HG03571 (cell line): ENCODE measurements around the gene MRPS22.
"Not testable (repeated sequence)": the region's sequence is repeated elsewhere in the genome, so short reads cannot be mapped to it uniquely, and the experiment has no call there.

Experiments
- ATAC-seq: cut with Tn5 transposase; IDR thresholded peaks from one replicate; pipeline ENCODE4 v1.9.1; 2021; ENCODE audit not compliant: unreplicated experiment

MRPS22 gene

DNA sequence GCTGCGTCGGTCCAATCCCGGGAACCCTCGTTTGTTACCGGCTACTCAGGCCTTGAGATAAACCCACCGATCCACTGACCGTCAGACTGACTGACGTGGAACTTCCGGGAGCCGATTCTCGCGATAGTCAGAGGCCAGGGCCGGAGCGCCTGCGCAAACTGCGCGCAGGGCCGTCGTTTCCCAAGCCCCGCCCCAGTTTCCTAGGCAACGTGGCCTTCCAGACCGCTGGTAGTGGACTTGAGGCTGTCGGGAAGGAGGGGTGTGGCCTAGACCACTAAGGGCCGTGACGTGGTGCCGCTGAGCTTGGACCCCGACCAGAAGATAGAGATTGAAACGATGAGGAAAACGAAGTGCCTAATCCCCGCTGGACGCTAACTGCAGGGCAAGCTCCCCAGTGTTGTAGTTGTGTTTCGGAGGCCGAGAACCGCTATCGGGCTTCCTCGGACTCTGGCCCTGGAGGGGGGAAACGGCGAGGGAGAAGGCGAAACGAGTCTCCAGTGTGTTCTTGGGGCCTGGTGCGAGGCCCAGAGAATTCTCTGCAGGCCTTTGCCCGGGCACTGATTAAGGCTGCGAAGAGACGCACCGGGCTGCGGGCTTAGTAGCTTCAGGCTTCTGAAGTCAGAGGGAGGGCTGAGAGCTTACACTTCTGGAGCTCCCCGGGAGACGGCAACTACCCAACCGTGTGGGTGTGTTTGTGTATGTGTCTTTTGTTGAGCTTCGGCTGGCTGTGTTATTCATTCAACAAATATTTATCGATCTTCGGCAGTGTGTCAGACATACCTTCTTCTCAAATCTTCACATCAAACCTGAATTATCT is 45.9 kb downstream of the MRPS22 start, which contains the start of gene COPB2:
COPB2 (minus strand) TSS at position 96 of the 817 bp plus-strand sequence. CDS start 97 bp downstream, outside the sequence.
- peak; percentile 98 for ATAC-seq

DNA sequence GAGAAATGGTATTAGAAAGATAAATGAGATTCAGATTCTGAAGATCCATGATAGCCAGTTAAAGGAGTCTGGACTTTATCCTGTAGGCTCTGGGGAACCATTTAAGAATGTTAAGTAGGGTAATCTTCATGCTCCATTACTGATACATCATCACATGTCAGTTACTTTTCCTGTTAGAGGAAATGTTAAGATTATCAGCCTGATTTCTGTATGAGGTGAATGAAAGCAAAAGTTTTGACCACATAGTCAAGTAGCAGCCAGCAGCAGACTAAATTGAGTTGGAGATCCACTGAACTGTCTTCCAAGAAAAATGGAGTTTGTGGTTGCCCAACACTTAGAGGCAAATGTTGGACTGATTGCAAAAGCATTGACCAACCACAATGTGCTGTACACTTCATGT is 50.3 kb downstream of the MRPS22 start:
- ATAC-seq = no peak

DNA sequence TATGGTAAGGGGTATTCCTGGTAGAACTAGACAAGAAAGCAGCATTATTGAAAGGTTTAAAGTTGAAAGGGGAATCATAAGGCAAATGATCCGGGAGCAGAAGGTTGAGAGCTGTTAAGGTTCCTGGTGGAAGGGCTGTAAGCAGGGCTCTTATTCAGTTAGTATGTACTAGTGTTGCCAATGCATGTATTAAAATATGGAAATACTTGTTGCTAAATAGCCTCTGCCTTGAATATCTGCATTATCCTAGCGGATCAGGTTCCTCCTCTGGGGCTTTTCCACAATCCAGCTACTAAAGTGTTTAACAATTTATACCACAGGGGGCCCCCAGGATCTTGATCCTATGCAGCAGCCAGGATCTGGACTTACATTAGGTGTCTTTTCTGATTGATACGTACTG is 52.9 kb downstream of the MRPS22 start:
- no peak for ATAC-seq

DNA sequence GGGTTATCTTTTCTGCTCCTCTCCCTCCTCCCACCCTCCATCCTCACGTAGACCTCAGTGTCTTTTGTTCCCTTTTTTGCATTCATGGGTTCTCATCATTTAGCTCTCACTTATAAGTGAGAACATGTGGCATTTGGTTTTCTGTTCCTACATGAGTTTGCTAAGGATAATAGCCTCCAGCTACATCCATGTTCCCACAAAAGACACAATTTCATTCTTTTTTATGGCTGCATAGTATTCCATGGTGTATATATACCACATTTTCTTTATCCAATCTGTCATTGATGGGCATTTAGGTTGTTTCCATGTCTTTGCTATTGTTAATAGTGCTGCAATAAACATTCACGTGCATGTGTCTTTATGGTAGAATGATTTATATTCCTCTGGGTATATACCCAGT is 57.3 kb downstream of the MRPS22 start:
- ATAC-seq = not testable (repeated sequence)
